Right renal pelvis (tissue), 4 donors: ENCODE measurements around the gene GIN1. TPM values are rescaled to one million over a fixed set of nuclear protein-coding genes. Genes with fewer than 3 reads are reported as not detected.
"Not testable (repeated sequence)": the region's sequence is repeated elsewhere in the genome, so short reads cannot be mapped to it uniquely, and the experiment has no call there.

Experiments
- DNase-seq, 4 donors: peaks; one replicate each; pipeline ENCODE4 v3.0.0-alpha.2; 2013; ENCODE audit warnings: low read depth in 4 of 4, low spot score in 3 of 4, missing footprints in 1 of 4
- polyA plus RNA-seq, 4 donors: library from polyadenylated mRNA; unstranded; fragments of 120-200 nt; gene quantifications; one replicate each; pipeline ENCODE4 v1.2.1, GENCODE V29; 2013; ENCODE audit not compliant: insufficient read length in 4 of 4

The GIN1 gene
- polyA plus RNA-seq = 10 to 100 TPM; 11.0 to 13.9 (median 13.6) TPM

GRCh38 chr5:103119765-103120606 lies at the start of gene GIN1, which contains the start of gene PPIP5K2:
Gene GIN1, minus strand, starts transcription at chr5:103120138. Its CDS starts 11,431 bp downstream, at chr5:103108707.
Gene PPIP5K2, plus strand, starts transcription at chr5:103120301. Its CDS starts 9,289 bp downstream, at chr5:103129590.
- DNase-seq = peak; percentile 95 to 99 (median 98)

DNA sequence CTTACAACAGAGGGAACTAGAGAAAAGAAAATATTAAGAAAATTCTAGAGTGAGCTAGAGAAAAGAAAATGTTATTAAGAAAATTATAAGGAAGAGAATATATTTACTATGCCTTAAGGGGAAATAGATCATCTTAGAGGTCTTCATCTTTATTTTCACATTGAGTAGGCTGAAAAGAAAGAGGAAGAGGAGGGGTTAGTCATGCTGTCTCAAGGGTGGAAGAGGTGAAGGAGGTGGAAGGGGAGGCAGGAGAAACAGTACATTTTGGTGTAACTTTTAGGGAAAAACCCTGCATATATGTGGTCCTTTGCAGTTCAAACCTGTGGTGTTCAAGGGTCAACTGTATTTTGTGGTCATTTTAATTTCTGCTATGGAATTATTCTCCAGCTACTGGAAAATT lies 46.8 kb upstream of the GIN1 start:
- DNase-seq = no peak

GRCh38 chr5:103151156-103151555 lies 31.2 kb upstream of the GIN1 start:
- DNase-seq = no peak

DNA sequence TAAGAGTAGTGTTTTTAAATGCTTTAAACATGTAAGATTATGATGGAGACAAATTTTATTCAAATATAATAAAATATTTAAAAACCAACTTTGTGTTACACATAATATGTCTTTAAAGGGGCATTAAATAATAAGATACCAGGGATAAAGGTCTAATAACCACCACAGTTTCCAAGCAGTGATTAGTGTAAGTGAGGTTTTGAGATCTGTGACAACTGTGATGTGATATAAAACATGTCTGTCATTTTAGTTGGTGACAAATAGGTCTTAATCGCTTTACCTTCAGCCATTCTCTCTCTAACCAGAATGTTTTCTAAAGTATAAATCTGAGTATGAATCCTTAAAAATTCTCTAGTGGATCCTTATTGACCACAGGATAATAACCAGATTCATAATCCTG lies 28.3 kb upstream of the GIN1 start:
- no peak for DNase-seq

- no peak for DNase-seq
Measured at GRCh38 chr5:103145196-103145595, 25.3 kb upstream of the GIN1 start.

GRCh38 chr5:103142132-103142531 lies 22.2 kb upstream of the GIN1 start:
- DNase-seq = not testable (repeated sequence)

DNA sequence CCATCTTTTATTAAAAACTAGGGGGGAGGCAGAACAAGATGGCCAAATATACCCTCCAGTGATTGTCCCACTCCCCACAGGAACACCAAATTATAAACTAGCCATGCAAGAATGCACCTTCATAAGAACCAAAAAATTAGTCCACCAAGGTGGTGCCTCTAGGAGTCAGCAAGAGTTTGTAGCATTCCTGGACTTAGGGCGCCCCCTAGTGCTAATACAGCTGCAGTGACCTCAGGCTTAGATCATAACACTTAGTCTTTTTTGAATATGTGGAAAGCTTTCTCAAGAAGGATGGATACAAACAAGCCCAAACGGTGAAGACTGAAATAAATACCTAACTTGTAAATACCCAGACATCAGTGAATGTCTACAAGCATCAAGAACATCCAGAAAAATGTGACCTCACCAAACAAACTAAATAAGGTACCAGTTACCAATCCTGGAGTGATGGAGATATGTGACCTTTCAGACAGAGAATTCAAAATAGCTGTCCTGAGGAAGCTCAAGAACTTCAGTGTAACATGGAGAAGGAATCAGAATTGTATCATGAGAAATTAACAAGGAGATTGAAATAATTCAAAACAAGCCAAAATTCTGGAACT lies 19.4 kb upstream of the GIN1 start:
- peak; percentile 35 to 47 (median 44) for DNase-seq

DNA sequence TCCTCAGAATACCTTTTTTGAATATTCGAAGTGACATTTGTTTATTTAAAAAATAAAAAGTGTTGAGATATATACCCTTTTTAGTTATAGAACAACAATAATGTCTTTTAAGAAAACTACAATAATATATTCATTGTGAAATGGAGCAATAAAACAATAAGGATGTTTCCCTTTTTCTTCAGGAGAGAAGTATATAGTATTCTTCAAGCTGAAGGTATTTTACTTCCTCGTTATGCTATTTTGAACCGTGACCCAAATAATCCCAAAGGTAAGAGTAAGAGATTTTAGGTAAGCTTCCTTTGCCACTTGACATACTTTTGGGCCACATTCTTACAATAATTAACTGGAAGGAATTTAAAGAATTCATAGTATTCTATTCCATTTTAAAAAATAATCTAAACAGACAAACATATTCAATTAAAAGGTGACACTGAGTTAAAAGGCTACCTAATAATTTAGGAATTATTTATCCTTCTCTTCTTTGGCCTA lies 18.3 kb upstream of the GIN1 start:
- no peak for DNase-seq

- DNase-seq = no peak
Measured at GRCh38 chr5:103135461-103135860, 15.5 kb upstream of the GIN1 start.

DNA sequence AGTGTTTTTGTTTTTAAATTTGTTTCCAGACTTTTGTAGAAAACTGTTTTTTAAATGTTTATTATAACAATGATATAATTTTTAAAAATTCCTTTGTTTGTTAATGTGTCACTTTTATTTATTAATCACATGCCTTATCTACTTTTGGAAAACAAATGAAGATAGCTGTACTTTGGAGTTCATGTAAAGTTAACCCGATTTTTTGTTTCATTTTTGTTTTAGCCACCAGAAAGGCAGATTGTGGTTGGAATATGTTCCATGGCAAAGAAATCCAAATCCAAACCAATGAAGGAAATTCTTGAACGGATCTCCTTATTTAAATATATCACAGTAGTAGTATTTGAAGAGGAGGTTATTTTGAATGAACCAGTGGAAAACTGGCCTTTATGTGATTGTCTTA lies 13.3 kb upstream of the GIN1 start:
- DNase-seq = no peak

GRCh38 chr5:103132684-103133083 lies 12.7 kb upstream of the GIN1 start:
- DNase-seq = no peak

GRCh38 chr5:103128202-103128601 lies 8.3 kb upstream of the GIN1 start:
- no peak for DNase-seq

- no peak for DNase-seq
Measured at GRCh38 chr5:103127292-103127817, 7.4 kb upstream of the GIN1 start.

GRCh38 chr5:103126557-103126956 lies 6.6 kb upstream of the GIN1 start:
- no peak for DNase-seq

DNA sequence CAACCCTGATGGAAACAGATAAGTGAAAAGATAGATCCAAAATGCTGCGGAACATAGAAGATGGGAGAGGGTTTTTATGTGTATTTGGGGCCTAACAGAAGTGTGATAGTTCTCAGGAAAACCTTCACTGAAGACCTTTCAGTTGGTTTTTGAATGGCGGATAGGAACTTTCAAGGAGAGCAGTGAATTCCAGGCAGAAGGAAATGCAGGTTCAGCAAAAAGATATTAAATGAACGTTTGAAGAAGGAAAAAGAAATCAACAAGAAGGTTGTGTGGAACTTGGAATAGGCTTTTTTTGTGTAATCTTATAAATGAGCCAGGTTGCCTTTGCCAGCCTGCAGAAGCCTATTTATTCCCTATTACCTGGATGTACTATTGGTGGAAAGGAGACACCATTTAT lies 2.3 kb upstream of the GIN1 start:
- DNase-seq = no peak

DNA sequence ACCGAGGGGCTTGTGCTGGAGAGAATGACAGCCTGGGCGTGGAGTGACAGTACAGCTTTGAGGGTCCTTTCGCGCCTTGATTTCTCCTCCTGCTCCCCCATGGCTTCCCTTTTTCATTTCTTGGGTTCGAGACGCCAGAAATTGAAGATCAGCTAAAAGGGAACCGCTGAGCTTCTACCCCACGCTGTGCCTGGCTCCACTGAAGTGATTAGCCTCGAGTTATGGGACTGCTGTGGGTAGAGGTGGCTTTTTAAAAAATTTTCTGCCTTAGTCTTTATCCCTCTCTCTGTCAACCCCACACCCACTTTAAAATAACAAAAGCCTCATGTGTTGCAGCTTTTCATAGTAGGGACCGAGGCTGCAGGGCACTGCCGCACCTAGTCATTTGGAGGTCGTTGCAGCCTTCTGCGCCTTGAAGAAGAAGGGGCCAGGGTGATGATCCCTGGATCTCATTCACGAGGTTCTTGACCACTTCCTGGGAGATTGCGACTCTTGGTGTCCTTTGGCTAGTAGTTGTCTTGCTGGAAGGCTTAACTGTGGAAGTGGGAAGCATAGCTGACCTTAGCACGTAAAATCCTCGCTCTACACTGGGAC lies 766 bp upstream of the GIN1 start:
- DNase-seq = peak in 2 of 4 donors; percentile 12 to 18

- peak; percentile 4 to 21 (median 16) for DNase-seq
Measured at GRCh38 chr5:103119070-103119764, 721 bp downstream of the GIN1 start.

DNA sequence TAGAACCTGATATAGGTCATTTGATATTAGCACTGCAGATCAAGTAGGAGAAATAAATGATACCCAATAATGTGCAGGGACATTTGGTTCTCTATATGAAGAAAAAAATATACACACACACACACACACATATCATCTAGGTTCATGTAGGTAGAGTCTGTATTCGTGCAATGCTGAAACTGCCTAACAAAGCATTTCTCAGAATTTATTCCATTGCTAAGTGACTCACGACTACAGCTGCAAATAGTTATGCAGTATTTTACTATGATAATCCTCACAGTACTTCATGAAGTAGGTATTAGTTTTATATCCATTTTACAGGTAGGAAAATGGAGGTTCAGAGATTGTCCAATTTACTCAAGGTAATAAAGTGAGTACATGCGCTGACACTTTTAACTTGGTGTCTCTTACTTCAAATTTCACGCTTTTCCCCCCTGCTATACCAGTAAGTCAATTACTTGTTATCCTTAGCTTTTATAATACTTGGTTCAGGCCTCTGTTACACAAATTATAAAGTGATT lies 2.4 kb downstream of the GIN1 start:
- DNase-seq = no peak

DNA sequence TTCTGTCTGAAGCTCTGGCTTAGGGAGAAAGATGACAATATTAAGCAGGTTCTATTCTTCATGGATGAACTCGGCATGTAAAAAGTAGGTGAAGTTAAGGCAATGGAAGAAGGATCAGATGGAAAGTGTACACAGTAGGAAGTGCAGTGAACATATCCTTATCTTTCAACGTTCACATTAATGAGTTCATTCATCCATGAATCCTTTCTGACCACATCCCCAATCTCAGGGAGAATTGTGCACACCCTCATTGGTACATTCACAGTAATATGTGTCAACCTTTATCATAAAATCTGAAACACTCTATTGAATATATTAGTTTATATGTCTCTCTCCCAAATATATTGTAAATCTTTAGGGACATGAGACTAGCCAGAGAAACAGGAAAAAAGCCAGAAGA lies 5.5 kb downstream of the GIN1 start:
- no peak for DNase-seq

DNA sequence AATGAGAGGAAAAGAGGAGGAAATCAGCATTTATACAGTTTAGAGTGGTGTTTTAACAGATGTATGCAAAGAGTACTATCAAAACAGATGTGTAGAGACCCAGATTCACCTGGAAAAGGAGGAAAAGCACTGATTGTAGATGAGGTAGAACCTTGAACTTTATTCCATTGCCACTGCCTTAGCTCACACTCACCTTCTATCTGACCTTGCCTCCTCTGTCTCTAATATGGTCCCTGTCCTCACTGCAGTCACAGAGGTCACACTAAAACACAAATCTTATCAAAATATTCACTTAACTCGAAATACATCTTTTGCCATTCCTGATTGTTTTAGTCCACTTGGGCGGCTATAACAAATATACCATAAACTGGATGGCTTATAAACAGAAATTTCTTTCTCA lies 7.0 kb downstream of the GIN1 start:
- no peak for DNase-seq
